Trophoblast cell (in vitro differentiated cells and primary cell): ENCODE results near the gene VWA5B1.

Source experiments
- DNase-seq, 2 donors: peaks; one replicate each; pipeline ENCODE4 v3.0.0-alpha.2; 2016
- H2AFZ ChIP-seq: 2 replicates; pipeline ENCODE4 v1.6.1; 2013; ENCODE audit warnings: low read length, moderate library complexity, mild to moderate bottlenecking; ENCODE audit not compliant: insufficient read depth, poor library complexity
- H2AK5ac ChIP-seq: 2 replicates; pipeline ENCODE4 v1.6.1; 2013; ENCODE audit warnings: mild to moderate bottlenecking, low read length
- H2BK120ac ChIP-seq: 2 replicates; pipeline ENCODE4 v1.6.1; 2013; ENCODE audit warnings: low read length, mild to moderate bottlenecking, moderate library complexity; ENCODE audit not compliant: insufficient read depth, poor library complexity
- H2BK12ac ChIP-seq: 2 replicates; pipeline ENCODE4 v1.6.1; 2013; ENCODE audit warnings: mild to moderate bottlenecking, low read length, moderate library complexity
- H2BK5ac ChIP-seq: 2 replicates; pipeline ENCODE4 v1.6.1; 2013; ENCODE audit warnings: low read length, low read depth, moderate library complexity, mild to moderate bottlenecking; ENCODE audit not compliant: poor library complexity
- H3K14ac ChIP-seq: 2 replicates; pipeline ENCODE4 v1.6.1; 2013; ENCODE audit warnings: mild to moderate bottlenecking, low read length
- H3K18ac ChIP-seq: 2 replicates; pipeline ENCODE4 v1.6.1; 2013; ENCODE audit warnings: mild to moderate bottlenecking, low read length
- H3K23ac ChIP-seq: 2 replicates; pipeline ENCODE4 v1.6.1; 2013; ENCODE audit warnings: low read length
- H3K27ac ChIP-seq: 2 replicates; pipeline ENCODE4 v1.5.1; 2013; ENCODE audit warnings: low read depth, mild to moderate bottlenecking, inconsistent platforms, low read length, moderate library complexity
- H3K27me3 ChIP-seq: 2 replicates; pipeline ENCODE4 v1.6.1; 2013; ENCODE audit warnings: inconsistent platforms, mild to moderate bottlenecking, low read length, moderate library complexity; ENCODE audit not compliant: insufficient read depth
- H3K36me3 ChIP-seq, 2 experiments: 1 replicate in 1 of 2; 2 replicates in 1 of 2; pipeline ENCODE4 v1.6.1; 2013; ENCODE audit warnings: low read length in 2 of 2, mild to moderate bottlenecking in 2 of 2, moderate library complexity in 1 of 2; ENCODE audit not compliant: insufficient read depth in 2 of 2, control insufficient read depth in 1 of 2
- H3K4ac ChIP-seq: 2 replicates; pipeline ENCODE4 v1.6.1; 2013; ENCODE audit warnings: low read depth, mild to moderate bottlenecking, low read length, moderate library complexity
- H3K4me1 ChIP-seq, 2 experiments: 1 replicate in 1 of 2; 2 replicates in 1 of 2; pipeline ENCODE4 v1.6.1; 2013; ENCODE audit warnings: low read length in 2 of 2, mild to moderate bottlenecking in 2 of 2, moderate library complexity in 1 of 2; ENCODE audit not compliant: insufficient read depth in 2 of 2, control insufficient read depth in 1 of 2
- H3K4me2 ChIP-seq: 2 replicates; pipeline ENCODE4 v1.6.1; 2013; ENCODE audit warnings: inconsistent platforms, mild to moderate bottlenecking, low read length, moderate library complexity
- H3K4me3 ChIP-seq: 2 replicates; pipeline ENCODE4 v1.5.1; 2013; ENCODE audit warnings: mild to moderate bottlenecking, low read depth, low read length, inconsistent platforms
- H3K79me1 ChIP-seq: one replicate; pipeline ENCODE4 v1.6.1; 2013; ENCODE audit warnings: low read length
- H3K79me2 ChIP-seq: 2 replicates; pipeline ENCODE4 v1.6.1; 2013; ENCODE audit warnings: low read length, mild to moderate bottlenecking; ENCODE audit not compliant: control insufficient read depth, insufficient read depth, poor library complexity
- H3K9ac ChIP-seq: 2 replicates; pipeline ENCODE4 v1.6.1; 2013; ENCODE audit warnings: mild to moderate bottlenecking, low read length
- H3K9me3 ChIP-seq: 2 replicates; pipeline ENCODE4 v1.6.1; 2013; ENCODE audit warnings: low read depth, mild to moderate bottlenecking, control low read depth, inconsistent platforms, low read length; ENCODE audit not compliant: insufficient read depth
- H4K12ac ChIP-seq: 2 replicates; pipeline ENCODE4 v1.6.1; 2013; ENCODE audit warnings: low read depth, mild to moderate bottlenecking, low read length, moderate library complexity
- H4K8ac ChIP-seq: 2 replicates; pipeline ENCODE4 v1.6.1; 2013; ENCODE audit warnings: low read depth, mild to moderate bottlenecking, low read length, moderate library complexity
- H4K91ac ChIP-seq: one replicate; pipeline ENCODE4 v1.6.1; 2013; ENCODE audit warnings: low read depth, mild to moderate bottlenecking, low read length, moderate library complexity
- WGBS: extraction: QIAGEN DNeasy Blood & Tissue Kit; methylation state at CpG from one replicate; pipeline ENCODE4 v1.1.7; 2013; ENCODE audit warnings: missing lambda C conversion rate; ENCODE audit not compliant: insufficient read length, insufficient coverage; ENCODE audit errors: extremely low coverage; 5-methylcytosine and 5-hydroxymethylcytosine counted together

Gene VWA5B1

DNA sequence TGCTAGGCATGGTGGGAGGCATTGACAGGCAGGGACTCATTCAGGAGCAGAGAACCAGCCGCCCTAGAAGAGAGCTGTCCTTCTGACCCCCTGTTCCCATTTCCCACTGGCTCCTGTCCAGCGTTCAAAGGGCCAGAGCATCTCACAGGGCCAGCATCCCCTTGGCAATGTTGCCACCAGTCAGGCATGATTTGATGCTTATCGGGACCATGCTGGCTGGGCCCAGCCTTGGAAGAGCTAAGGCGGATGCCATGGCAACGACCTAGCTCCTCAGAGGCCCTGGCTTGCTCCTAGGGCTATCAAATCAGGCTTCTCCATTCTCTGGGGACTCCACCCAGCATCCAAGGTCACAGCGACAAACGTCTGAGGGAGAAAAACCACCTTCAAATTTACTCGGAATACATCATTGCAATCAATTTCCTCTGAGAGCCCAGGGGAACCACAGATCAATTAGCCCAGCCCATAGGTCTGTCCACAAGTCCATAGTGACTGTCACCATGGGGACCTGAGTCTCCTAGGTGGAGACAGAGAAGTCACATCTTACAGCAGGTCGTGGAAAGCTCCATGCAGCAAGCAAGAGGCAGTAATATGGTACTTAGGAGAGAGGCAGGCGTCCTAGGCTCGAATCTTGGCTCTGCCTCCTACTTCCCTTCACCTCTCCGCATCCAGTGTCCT is 14.1 kb upstream of the VWA5B1 start:
- H2BK12ac ChIP-seq = no peak overlapping the region
- H3K79me1 ChIP-seq = no peaks in the 10 kb centered on the region
- no peak overlapping the region for H4K12ac ChIP-seq
- H3K4me2 ChIP-seq = no peak overlapping the region
- H4K91ac ChIP-seq = no peak overlapping the region
- H3K79me2 ChIP-seq = no peaks in the 10 kb centered on the region
- DNase-seq = no peak
- H4K8ac ChIP-seq = no peak overlapping the region
- no peak overlapping the region for H3K4me3 ChIP-seq
- H3K4me1 ChIP-seq = peaks cover 0 to 2% of the 10 kb centered on the region in 2 experiments
- no peak overlapping the region for H3K9ac ChIP-seq
- no peaks in the 10 kb centered on the region for H3K9me3 ChIP-seq
- no peak overlapping the region for H2BK120ac ChIP-seq
- H3K27ac ChIP-seq = no peak overlapping the region
- no peak overlapping the region for H3K18ac ChIP-seq
- no peak overlapping the region for H3K4ac ChIP-seq
- no peak overlapping the region for H2AK5ac ChIP-seq
- no peaks in the 10 kb centered on the region for H3K36me3 ChIP-seq
- H2AFZ ChIP-seq = no peak overlapping the region
- H3K23ac ChIP-seq = no peak overlapping the region
- H2BK5ac ChIP-seq = no peak overlapping the region
- no peaks in the 10 kb centered on the region for H3K27me3 ChIP-seq
- WGBS = no CpG with 5 or more reads among the region's 12 CpGs
- H3K14ac ChIP-seq = no peak overlapping the region

DNA sequence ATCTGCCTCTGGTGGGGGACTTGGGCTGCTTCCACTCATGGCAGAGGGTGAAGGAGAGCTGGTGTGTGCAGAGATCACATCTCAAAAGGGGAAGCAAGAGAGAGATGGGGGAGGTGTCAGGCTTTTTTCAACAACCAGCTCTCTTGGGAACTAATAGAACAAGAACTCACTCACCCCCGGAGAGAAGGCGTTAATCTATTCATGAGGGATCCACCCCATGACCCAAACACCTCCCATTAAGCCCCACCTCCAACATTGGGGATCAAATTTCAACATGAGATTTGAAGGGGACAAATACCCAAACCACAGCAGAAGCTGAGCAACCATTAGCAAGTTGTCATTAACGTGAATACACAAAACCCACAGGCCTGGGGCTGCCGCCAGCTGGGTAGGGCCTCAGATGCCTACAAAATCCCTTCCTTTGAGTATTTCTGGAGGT is 12.0 kb upstream of the VWA5B1 start:
- H3K79me1 ChIP-seq = no peaks in the 10 kb centered on the region
- no peaks in the 10 kb centered on the region for H3K79me2 ChIP-seq
- H2AFZ ChIP-seq = no peak overlapping the region
- no peak overlapping the region for H3K18ac ChIP-seq
- no peak overlapping the region for H3K4me3 ChIP-seq
- no peak overlapping the region for H3K14ac ChIP-seq
- H3K36me3 ChIP-seq = no peaks in the 10 kb centered on the region
- H4K91ac ChIP-seq = no peak overlapping the region
- H3K27me3 ChIP-seq = no peaks in the 10 kb centered on the region
- H3K27ac ChIP-seq = no peak overlapping the region
- H3K4ac ChIP-seq = no peak overlapping the region
- DNase-seq = no peak
- H3K9ac ChIP-seq = no peak overlapping the region
- no peaks in the 10 kb centered on the region for H3K9me3 ChIP-seq
- H4K12ac ChIP-seq = no peak overlapping the region
- H2BK5ac ChIP-seq = no peak overlapping the region
- no peak overlapping the region for H3K23ac ChIP-seq
- H4K8ac ChIP-seq = no peak overlapping the region
- H3K4me2 ChIP-seq = no peak overlapping the region
- WGBS = no CpG with 5 or more reads among the region's 4 CpGs
- no peak overlapping the region for H2AK5ac ChIP-seq
- H2BK120ac ChIP-seq = no peak overlapping the region
- H2BK12ac ChIP-seq = no peak overlapping the region
- peaks cover 0 to 2% of the 10 kb centered on the region in 2 experiments for H3K4me1 ChIP-seq

GRCh38 chr1:20279509-20279908 is 11.2 kb upstream of the VWA5B1 start:
- H2AFZ ChIP-seq = no peak overlapping the region
- H3K14ac ChIP-seq = no peak overlapping the region
- no peaks in the 10 kb centered on the region for H3K27me3 ChIP-seq
- H4K91ac ChIP-seq = no peak overlapping the region
- H3K79me2 ChIP-seq = no peaks in the 10 kb centered on the region
- no peak overlapping the region for H3K4me2 ChIP-seq
- H3K79me1 ChIP-seq = no peaks in the 10 kb centered on the region
- no peak overlapping the region for H2BK120ac ChIP-seq
- no peak overlapping the region for H2AK5ac ChIP-seq
- H3K4ac ChIP-seq = no peak overlapping the region
- H3K18ac ChIP-seq = no peak overlapping the region
- H4K8ac ChIP-seq = no peak overlapping the region
- WGBS = no CpG with 5 or more reads among the region's 7 CpGs
- no peak overlapping the region for H3K9ac ChIP-seq
- H3K4me1 ChIP-seq = peaks cover 0 to 2% of the 10 kb centered on the region in 2 experiments
- H3K4me3 ChIP-seq = no peak overlapping the region
- no peaks in the 10 kb centered on the region for H3K36me3 ChIP-seq
- H3K9me3 ChIP-seq = no peaks in the 10 kb centered on the region
- H4K12ac ChIP-seq = no peak overlapping the region
- no peak overlapping the region for H2BK12ac ChIP-seq
- no peak overlapping the region for H3K27ac ChIP-seq
- H3K23ac ChIP-seq = no peak overlapping the region
- DNase-seq = no peak
- H2BK5ac ChIP-seq = no peak overlapping the region

DNA sequence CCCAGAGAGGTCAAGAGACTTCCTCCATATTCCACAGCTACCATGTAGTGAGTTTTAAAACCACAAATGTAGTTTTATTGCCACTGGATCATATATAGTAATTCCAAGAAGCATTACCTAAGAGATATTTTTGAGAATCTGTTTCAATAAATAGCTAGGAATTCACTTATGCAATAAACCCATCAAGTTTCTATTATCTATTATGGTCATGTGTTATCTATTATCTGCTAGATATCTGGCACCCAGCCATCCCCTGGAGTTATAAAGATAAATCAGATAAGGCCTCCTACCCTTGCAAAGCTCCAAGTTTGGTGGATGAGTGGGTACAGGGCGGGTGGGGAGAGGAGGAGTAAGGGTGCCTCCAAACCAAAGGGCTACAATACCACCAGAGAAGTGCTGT is 10.3 kb upstream of the VWA5B1 start:
- Histone ChIP-seq H3K14ac (no peak overlapping the region), H3K4me2 (no peak overlapping the region), H3K4me1 (peaks cover 0 to 2% of the 10 kb centered on the region in 2 experiments), H3K27me3 (no peaks in the 10 kb centered on the region), H3K9me3 (peaks cover 1% of the 10 kb centered on the region), H4K91ac (no peak overlapping the region), H2BK120ac (no peak overlapping the region), H3K27ac (no peak overlapping the region), H3K4me3 (no peak overlapping the region), H2AK5ac (no peak overlapping the region), H3K79me2 (no peaks in the 10 kb centered on the region), H2BK5ac (no peak overlapping the region), H2AFZ (no peak overlapping the region), H4K12ac (no peak overlapping the region), H3K4ac (no peak overlapping the region), H3K79me1 (no peaks in the 10 kb centered on the region), H2BK12ac (no peak overlapping the region), H3K9ac (no peak overlapping the region), H3K18ac (no peak overlapping the region), H3K23ac (no peak overlapping the region), H4K8ac (no peak overlapping the region), H3K36me3 (no peaks in the 10 kb centered on the region)
- DNase-seq = no peak
- no CpG with 5 or more reads among the region's 1 CpG for WGBS
